MCF 10A (cell line): Measurements from ENCODE around the gene PIP4K2A. TPM values are rescaled to one million over a fixed set of nuclear protein-coding genes. Genes with fewer than 3 reads are reported as not detected.

Source experiments
- BruUV-seq: library from RNA; stranded (reverse); fragments of 400-500 nt; replicated peaks from 2 replicates; lab custom pipeline; 2021; lab: Mats Ljungman, UMichigan
- CTCF ChIA-PET: fragments of 300-600 bp; sonication (Branson Sonifier 250); formaldehyde crosslinking; extraction: SDS; loops from one replicate; lab custom pipeline; 2021; ENCODE audit warnings: antibody characterized with exemption, inconsistent platforms; lab: Yijun Ruan, JAX
- POLR2A ChIA-PET: fragments of 300-600, 350-650 bp; sonication (Branson Sonifier 250); formaldehyde crosslinking; extraction: SDS; loops from one replicate; lab custom pipeline; 2020; ENCODE audit warnings: antibody characterized with exemption, inconsistent platforms; lab: Yijun Ruan, JAX
- DNase-seq: peaks from one replicate; pipeline ENCODE4 v3.0.0-alpha.2; 2018; ENCODE audit not compliant: unreplicated experiment
- H3K27ac Mint-ChIP-seq: one replicate; pipeline ENCODE4 v1.8.0; 2022; ENCODE audit warnings: mild to moderate bottlenecking, low read depth, mixed read lengths; ENCODE audit not compliant: unreplicated experiment
- H3K27me3 Mint-ChIP-seq: one replicate; pipeline ENCODE4 v1.8.0; 2022; ENCODE audit warnings: mixed read lengths; ENCODE audit not compliant: insufficient read depth, unreplicated experiment
- H3K36me3 Mint-ChIP-seq: one replicate; pipeline ENCODE4 v1.8.0; 2022; ENCODE audit warnings: mild to moderate bottlenecking, moderate library complexity, mixed read lengths; ENCODE audit not compliant: insufficient read depth, unreplicated experiment
- H3K4me1 Mint-ChIP-seq: one replicate; pipeline ENCODE4 v1.8.0; 2022; ENCODE audit warnings: mixed read lengths; ENCODE audit not compliant: insufficient read depth, unreplicated experiment
- H3K4me3 Mint-ChIP-seq: one replicate; pipeline ENCODE4 v1.8.0; 2022; ENCODE audit warnings: mild to moderate bottlenecking, moderate library complexity, mixed read lengths; ENCODE audit not compliant: unreplicated experiment
- H3K9me3 Mint-ChIP-seq: one replicate; pipeline ENCODE4 v1.8.0; 2022; ENCODE audit warnings: mixed read lengths; ENCODE audit not compliant: unreplicated experiment
- intact Hi-C: fragments of 100-400 bp; cut with micrococcal nuclease; formaldehyde crosslinking; loops from 2 replicates; pipeline ENCODE4 v1.14.1; 2022
- total RNA-seq: library from RNA; stranded (reverse); gene quantifications from 2 replicates; pipeline ENCODE4 v1.2.3, GENCODE V29; 2022
- TF ChIP-seq, protein P1 (sequence below): fragments of 200-600 bp; IDR thresholded peaks from one replicate; pipeline ENCODE4 v1.8.0; 2022; ENCODE audit warnings: antibody characterized with exemption, mild to moderate bottlenecking; ENCODE audit not compliant: unreplicated experiment

Gene PIP4K2A
- total RNA-seq, 1 experiment from 2014 or later, result 24.2 TPM

- intact Hi-C loops, result loop anchor here (1.0 to 5.0 kb wide), 3 partner anchors 61 to 196 kb away; partner anchors contain the start of gene PIP4K2A
- no peaks in the 10 kb centered on the region for H3K27me3 Mint-ChIP-seq
- BruUV-seq, result no TSS peak
- ChIA-PET POLR2A (interaction anchor here (0.9 to 3.6 kb wide), 10 partner anchors 10 to 391 kb away, joined by 3 to 19 read pairs (median 5); partner anchors contain the start of gene PIP4K2A), CTCF (interaction anchor here (1.5 to 1.8 kb wide), 2 partner anchors 10 to 12 kb away, joined by 5 read pairs; no protein-coding TSS in a partner anchor)
- peaks cover 50% of the 10 kb centered on the region for H3K4me1 Mint-ChIP-seq
- TF ChIP-seq, protein P1, sequence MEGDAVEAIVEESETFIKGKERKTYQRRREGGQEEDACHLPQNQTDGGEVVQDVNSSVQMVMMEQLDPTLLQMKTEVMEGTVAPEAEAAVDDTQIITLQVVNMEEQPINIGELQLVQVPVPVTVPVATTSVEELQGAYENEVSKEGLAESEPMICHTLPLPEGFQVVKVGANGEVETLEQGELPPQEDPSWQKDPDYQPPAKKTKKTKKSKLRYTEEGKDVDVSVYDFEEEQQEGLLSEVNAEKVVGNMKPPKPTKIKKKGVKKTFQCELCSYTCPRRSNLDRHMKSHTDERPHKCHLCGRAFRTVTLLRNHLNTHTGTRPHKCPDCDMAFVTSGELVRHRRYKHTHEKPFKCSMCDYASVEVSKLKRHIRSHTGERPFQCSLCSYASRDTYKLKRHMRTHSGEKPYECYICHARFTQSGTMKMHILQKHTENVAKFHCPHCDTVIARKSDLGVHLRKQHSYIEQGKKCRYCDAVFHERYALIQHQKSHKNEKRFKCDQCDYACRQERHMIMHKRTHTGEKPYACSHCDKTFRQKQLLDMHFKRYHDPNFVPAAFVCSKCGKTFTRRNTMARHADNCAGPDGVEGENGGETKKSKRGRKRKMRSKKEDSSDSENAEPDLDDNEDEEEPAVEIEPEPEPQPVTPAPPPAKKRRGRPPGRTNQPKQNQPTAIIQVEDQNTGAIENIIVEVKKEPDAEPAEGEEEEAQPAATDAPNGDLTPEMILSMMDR, result no peak
- DNase-seq, result no peak
- H3K36me3 Mint-ChIP-seq, result no peaks in the 10 kb centered on the region
- H3K4me3 Mint-ChIP-seq, result peak overlapping the region; percentile 15
- peak overlapping the region; percentile 96 for H3K27ac Mint-ChIP-seq
- no peaks in the 10 kb centered on the region for H3K9me3 Mint-ChIP-seq
These were observed 93.4 kb downstream of the PIP4K2A start for GRCh38 chr10:22620929-22621328.

DNA sequence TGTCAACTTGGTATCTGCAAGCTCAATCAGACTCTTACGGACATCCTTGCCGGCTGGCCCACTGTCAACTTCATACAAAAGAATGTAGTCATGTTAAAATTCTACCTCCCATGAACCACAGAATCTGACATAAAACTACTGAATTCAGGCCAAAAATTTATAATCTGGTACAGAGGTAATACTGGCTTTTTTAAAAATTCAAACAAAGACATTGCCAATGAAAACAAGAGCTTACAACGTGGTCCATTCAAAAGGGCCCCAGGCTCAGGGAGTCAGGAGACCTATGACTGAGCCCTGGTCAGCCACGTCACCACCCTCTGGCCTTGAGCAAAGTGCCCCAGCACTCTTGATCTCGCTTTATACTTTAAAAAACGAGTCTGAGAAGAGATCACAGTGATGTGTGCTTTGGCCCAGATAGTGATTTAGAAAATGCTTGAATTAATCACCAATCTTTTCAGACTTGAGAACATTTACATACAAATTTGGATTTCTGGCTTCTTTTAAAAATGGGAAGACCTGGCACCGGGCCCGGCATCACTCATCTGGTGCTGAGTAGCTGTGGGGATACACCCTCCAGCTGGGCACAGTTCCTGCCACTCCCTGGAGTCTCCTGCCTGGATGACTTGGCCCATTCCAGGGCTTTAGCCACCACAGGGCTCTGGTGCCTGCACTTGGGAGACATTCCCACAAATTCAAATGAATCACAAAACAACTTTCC is 94.1 kb downstream of the PIP4K2A start:
- Mint-ChIP-seq H3K4me1 (peaks cover 53% of the 10 kb centered on the region), H3K27me3 (no peaks in the 10 kb centered on the region), H3K4me3 (peak overlapping the region; percentile 15), H3K36me3 (no peaks in the 10 kb centered on the region), H3K27ac (peak overlapping the region; percentile 96), H3K9me3 (no peaks in the 10 kb centered on the region)
- intact Hi-C loops, result loop anchor here (1.0 to 5.0 kb wide), 3 partner anchors 62 to 197 kb away; partner anchors contain the start of gene PIP4K2A
- ChIA-PET CTCF (interaction anchor here (0.7 to 1.8 kb wide), 4 partner anchors 9 to 1368 kb away, joined by 3 to 5 read pairs (median 4); no protein-coding TSS in a partner anchor), POLR2A (interaction anchor here (0.8 to 3.6 kb wide), 16 partner anchors 10 to 391 kb away, joined by 3 to 19 read pairs (median 5); partner anchors contain the start of genes COMMD3 and PIP4K2A)
- DNase-seq, result peak; percentile 97
- TF ChIP-seq, protein P1, result no peak
- no TSS peak for BruUV-seq

DNA sequence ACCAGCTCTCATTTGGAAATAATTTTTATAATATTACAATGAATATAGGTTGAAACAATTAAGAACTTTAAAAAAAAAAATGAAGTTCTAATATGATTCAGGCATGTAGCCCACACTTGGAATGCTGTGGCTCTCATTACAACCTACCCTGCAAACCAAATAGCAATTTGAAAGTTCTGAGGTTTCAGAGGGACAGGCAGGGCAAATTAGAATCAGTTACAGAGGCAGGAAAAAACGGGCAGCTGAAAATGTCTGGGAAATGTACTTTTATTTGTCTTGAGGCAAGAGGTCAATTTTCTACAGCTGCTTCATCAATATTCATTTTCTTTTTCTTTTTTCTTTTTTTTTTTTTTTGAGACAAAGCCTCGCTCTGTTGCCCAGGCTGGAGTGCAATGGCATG is 95.3 kb downstream of the PIP4K2A start:
- TF ChIP-seq, protein P1, result no peak
- BruUV-seq, result no TSS peak
- no peak for DNase-seq
- H3K36me3 Mint-ChIP-seq, result no peaks in the 10 kb centered on the region
- H3K27me3 Mint-ChIP-seq, result no peaks in the 10 kb centered on the region
- POLR2A ChIA-PET, result interaction anchor here (0.7 to 3.6 kb wide), 7 partner anchors 14 to 308 kb away, joined by 3 to 19 read pairs (median 5); partner anchors contain the start of genes COMMD3 and PIP4K2A
- no peak overlapping the region for H3K4me3 Mint-ChIP-seq
- no peaks in the 10 kb centered on the region for H3K9me3 Mint-ChIP-seq
- intact Hi-C loops, result no loop called here
- H3K4me1 Mint-ChIP-seq, result peaks cover 48% of the 10 kb centered on the region
- CTCF ChIA-PET, result interaction anchor here (0.7 to 1.8 kb wide), 4 partner anchors 8 to 1059 kb away, joined by 4 to 5 read pairs (median 4); no protein-coding TSS in a partner anchor
- peak overlapping the region; percentile 96 for H3K27ac Mint-ChIP-seq
